Stimulated activated CD8-positive, alpha-beta memory T cell treated with anti-CD3 and anti-CD28 coated beads, Interleukin-12 subunit alpha, Interleukin-12 subunit beta, amount 100 ng/mL, for 4 hours (primary cell): ENCODE measurements around the gene ZNF154.
A peak's percentile ranks its signal among the peaks of the same experiment; 100 is the strongest.
"Not testable (repeated sequence)": the region's sequence is repeated elsewhere in the genome, so short reads cannot be mapped to it uniquely, and the experiment has no call there.

ENCODE experiments used
- DNase-seq: peaks from one replicate; pipeline ENCODE4 v3.0.0-alpha.2; 2020; ENCODE audit warnings: low read depth

The ZNF154 gene

GRCh38 chr19:57708641-57709361, at the start of gene ZNF154:
ZNF154 (minus strand) TSS chr19:57709204; CDS start chr19:57708971, 233 bp downstream.
- peak; percentile 8 for DNase-seq

GRCh38 chr19:57757941-57758340, 48.9 kb upstream of the ZNF154 start:
- no peak for DNase-seq

- DNase-seq: no peak
Measured at GRCh38 chr19:57755031-57755430, 46.0 kb upstream of the ZNF154 start.

GRCh38 chr19:57754091-57754673, 45.2 kb upstream of the ZNF154 start:
- no peak for DNase-seq

GRCh38 chr19:57748029-57748428, 39.0 kb upstream of the ZNF154 start:
- no peak for DNase-seq

- no peak for DNase-seq
Measured at GRCh38 chr19:57747472-57747807, 38.4 kb upstream of the ZNF154 start.

- DNase-seq: peak; percentile 64
Measured at GRCh38 chr19:57746580-57747471, 37.8 kb upstream of the ZNF154 start, which contains the start of gene ZNF776. ZNF776 (plus strand) TSS chr19:57746815; CDS start chr19:57747059, 244 bp downstream.

GRCh38 chr19:57738770-57739169, 29.8 kb upstream of the ZNF154 start:
- DNase-seq: not testable (repeated sequence)

GRCh38 chr19:57738320-57738719, 29.3 kb upstream of the ZNF154 start:
- DNase-seq: not testable (repeated sequence)

GRCh38 chr19:57720878-57721277, 11.9 kb upstream of the ZNF154 start:
- DNase-seq: no peak

GRCh38 chr19:57719901-57720519, 11.0 kb upstream of the ZNF154 start:
- no peak for DNase-seq

- no peak for DNase-seq
Measured at GRCh38 chr19:57719424-57719823, 10.4 kb upstream of the ZNF154 start.

GRCh38 chr19:57712222-57712621, 3.2 kb upstream of the ZNF154 start:
- DNase-seq: no peak

- DNase-seq: no peak
Measured at GRCh38 chr19:57709616-57710015, 612 bp upstream of the ZNF154 start.

- no peak for DNase-seq
Measured at GRCh38 chr19:57706346-57706745, 2.7 kb downstream of the ZNF154 start.

- no peak for DNase-seq
Measured at GRCh38 chr19:57701625-57702024, 7.4 kb downstream of the ZNF154 start.

GRCh38 chr19:57689750-57690149, 19.3 kb downstream of the ZNF154 start:
- DNase-seq: no peak

- no peak for DNase-seq
Measured at GRCh38 chr19:57688011-57688763, 20.8 kb downstream of the ZNF154 start.

GRCh38 chr19:57687363-57688010, 21.5 kb downstream of the ZNF154 start:
- no peak for DNase-seq

GRCh38 chr19:57686727-57687126, 22.3 kb downstream of the ZNF154 start:
- no peak for DNase-seq

GRCh38 chr19:57682226-57682766, 26.7 kb downstream of the ZNF154 start:
- DNase-seq: no peak
